Activated naive CD4-positive, alpha-beta T cell treated with anti-CD3 and anti-CD28 coated beads, Interleukin-2, amount 10 ng/mL, durations not matched to agents 5 hours and 36 hours (primary cell): ENCODE results near the gene HSD17B1. TPM values are rescaled to one million over a fixed set of nuclear protein-coding genes. Genes with fewer than 3 reads are reported as not detected.

Experiments
- microRNA-seq: library from miRNA; unstranded; fragments of <30 nt; microRNA quantifications from one replicate; pipeline ENCODE4 v1.2.0, GENCODE V29; 2022; ENCODE audit warnings: borderline microRNAs expressed, borderline replicate concordance
- total RNA-seq, 2 experiments: library from RNA; stranded (reverse); gene quantifications; one replicate each; pipeline ENCODE4 v1.2.3, GENCODE V29; 2021

The HSD17B1 gene
- total RNA-seq, result under 1 TPM; 0.51 to 0.73 TPM

GRCh38 chr17:42552736-42553135, at the start of gene HSD17B1:
Gene HSD17B1 (plus strand): TSS chr17:42552923. CDS start chr17:42552934, 11 bp downstream.

DNA sequence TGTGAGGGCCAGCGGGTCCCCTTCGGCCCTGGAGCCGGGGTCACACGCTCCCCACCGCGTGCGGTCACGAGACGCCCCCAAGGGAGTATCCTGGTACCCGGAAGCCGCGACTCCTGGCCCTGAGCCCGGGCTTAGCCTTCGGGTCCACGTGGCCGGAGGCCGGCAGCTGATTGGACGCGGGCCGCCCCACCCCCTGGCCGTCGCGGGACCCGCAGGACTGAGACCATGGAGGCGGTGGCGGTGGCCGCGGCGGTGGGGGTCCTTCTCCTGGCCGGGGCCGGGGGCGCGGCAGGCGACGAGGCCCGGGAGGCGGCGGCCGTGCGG, 16.7 kb upstream of the HSD17B1 start, which contains the start of gene NAGLU:
Gene NAGLU, plus strand, starts transcription at position 194 of the 324 bp plus-strand sequence. Its CDS starts 32 bp downstream, at position 226.

GRCh38 chr17:42561897-42562387, 9.2 kb downstream of the HSD17B1 start, which contains the start of gene COASY:
Gene COASY (plus strand): TSS chr17:42562148. CDS start chr17:42562623, 475 bp downstream.

DNA sequence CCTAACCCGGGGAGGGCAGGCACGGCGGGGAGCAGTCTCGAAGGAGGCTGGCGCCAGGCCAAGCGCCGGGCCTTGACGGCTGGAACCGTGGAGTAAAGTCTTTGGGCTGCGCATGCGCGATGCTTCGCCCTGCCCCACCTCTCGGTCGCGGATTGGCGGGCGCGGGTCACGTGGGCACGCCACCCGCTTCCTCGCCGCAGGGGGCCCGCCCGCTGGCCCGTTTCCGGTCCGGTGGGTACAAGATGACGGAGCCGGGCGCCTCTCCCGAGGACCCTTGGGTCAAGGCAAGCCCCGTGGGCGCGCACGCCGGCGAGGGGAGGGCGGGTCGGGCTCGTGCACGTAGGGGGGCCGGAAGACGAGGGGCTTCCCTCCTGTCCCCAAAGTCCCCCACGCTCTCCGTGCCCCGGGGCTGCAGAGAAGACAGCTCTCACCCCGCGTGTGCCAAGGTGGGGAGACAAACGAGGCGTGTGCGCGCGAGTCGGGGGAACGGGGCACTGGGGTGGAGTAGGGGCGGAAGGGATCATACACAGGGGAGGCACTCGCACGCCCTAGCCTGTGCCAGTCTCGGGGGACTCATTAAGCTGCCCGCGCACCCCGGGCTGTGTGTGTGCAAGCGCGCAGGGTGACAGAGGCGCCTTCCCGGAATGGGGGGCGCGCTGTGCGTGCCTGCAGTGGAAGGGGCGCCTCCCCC, 14.3 kb downstream of the HSD17B1 start, which contains the start of gene MLX:
Gene MLX, plus strand, starts transcription at position 218 of the 691 bp plus-strand sequence. Its CDS starts 25 bp downstream, at position 243.

GRCh38 chr17:42577532-42578281, 25.0 kb downstream of the HSD17B1 start, which contains the start of gene PSMC3IP:
Gene PSMC3IP (minus strand): TSS chr17:42577729. CDS start chr17:42577686, 43 bp downstream.

Small RNAs within 50 kb of the gene (microRNA-seq; reads per million reads assigned to microRNA genes)
- not detected for gene MIR5010

Other genes with a start within 250 kb of the HSD17B1 start
- gene STAT3, start 164.5 kb upstream of the HSD17B1 start, total RNA-seq, result 100 to 1,000 TPM; 123 TPM
- gene CAVIN1, start 129.7 kb upstream of the HSD17B1 start, total RNA-seq, result 1 to 10 TPM; 1.4 TPM
- gene ATP6V0A1, start 94.0 kb upstream of the HSD17B1 start, total RNA-seq, result 1 to 10 TPM; 6.6 to 8.0 TPM
- 10 to 100 TPM; 20.3 to 23.5 TPM for gene NAGLU, start 16.7 kb upstream of the HSD17B1 start, total RNA-seq
- 10 to 100 TPM; 69.8 to 70.7 TPM for gene COASY, start 9.2 kb downstream of the HSD17B1 start, total RNA-seq
- 10 to 100 TPM; 54.4 to 61.3 TPM for gene MLX, start 14.2 kb downstream of the HSD17B1 start, total RNA-seq
- 10 to 100 TPM; 13.6 to 14.1 TPM for gene PSMC3IP, start 24.8 kb downstream of the HSD17B1 start, total RNA-seq
- gene RETREG3, start 56.5 kb downstream of the HSD17B1 start, total RNA-seq, result 10 to 100 TPM; 73.0 to 73.6 TPM
- gene TUBG1, start 56.8 kb downstream of the HSD17B1 start, total RNA-seq, result 10 to 100 TPM; 37.6 to 39.0 TPM
- 1 to 10 TPM; 8.5 to 8.8 TPM for gene TUBG2, start 106.4 kb downstream of the HSD17B1 start, total RNA-seq
- gene PLEKHH3, start 124.1 kb downstream of the HSD17B1 start, total RNA-seq, result 1 to 10 TPM; 1.6 TPM
- gene CCR10, start 128.9 kb downstream of the HSD17B1 start, total RNA-seq, result under 1 TPM; 0.35 to 0.39 TPM
- 1 to 10 TPM; 1.5 TPM for gene CNTNAP1, start 129.6 kb downstream of the HSD17B1 start, total RNA-seq
- gene EZH1, start 192.1 kb downstream of the HSD17B1 start, total RNA-seq, result 10 to 100 TPM; 56.2 to 66.4 TPM
- not detected for gene RAMP2, start 208.3 kb downstream of the HSD17B1 start, total RNA-seq
- 10 to 100 TPM; 43.7 to 48.8 TPM for gene VPS25, start 220.5 kb downstream of the HSD17B1 start, total RNA-seq
- gene WNK4, start 227.7 kb downstream of the HSD17B1 start, total RNA-seq, result under 1 TPM; 0.08 to 0.26 TPM
- 10 to 100 TPM; 37.4 to 40.4 TPM for gene COA3, start 245.8 kb downstream of the HSD17B1 start, total RNA-seq
- under 1 TPM in 1 of 2 experiments, not detected in 1; 0.20 TPM for gene CNTD1, start 245.9 kb downstream of the HSD17B1 start, total RNA-seq